Measurements from ENCODE around the gene ERH.
"Not testable (repeated sequence)": the region's sequence is repeated elsewhere in the genome, so short reads cannot be mapped to it uniquely, and the experiment has no call there.

The ERH gene

DNA sequence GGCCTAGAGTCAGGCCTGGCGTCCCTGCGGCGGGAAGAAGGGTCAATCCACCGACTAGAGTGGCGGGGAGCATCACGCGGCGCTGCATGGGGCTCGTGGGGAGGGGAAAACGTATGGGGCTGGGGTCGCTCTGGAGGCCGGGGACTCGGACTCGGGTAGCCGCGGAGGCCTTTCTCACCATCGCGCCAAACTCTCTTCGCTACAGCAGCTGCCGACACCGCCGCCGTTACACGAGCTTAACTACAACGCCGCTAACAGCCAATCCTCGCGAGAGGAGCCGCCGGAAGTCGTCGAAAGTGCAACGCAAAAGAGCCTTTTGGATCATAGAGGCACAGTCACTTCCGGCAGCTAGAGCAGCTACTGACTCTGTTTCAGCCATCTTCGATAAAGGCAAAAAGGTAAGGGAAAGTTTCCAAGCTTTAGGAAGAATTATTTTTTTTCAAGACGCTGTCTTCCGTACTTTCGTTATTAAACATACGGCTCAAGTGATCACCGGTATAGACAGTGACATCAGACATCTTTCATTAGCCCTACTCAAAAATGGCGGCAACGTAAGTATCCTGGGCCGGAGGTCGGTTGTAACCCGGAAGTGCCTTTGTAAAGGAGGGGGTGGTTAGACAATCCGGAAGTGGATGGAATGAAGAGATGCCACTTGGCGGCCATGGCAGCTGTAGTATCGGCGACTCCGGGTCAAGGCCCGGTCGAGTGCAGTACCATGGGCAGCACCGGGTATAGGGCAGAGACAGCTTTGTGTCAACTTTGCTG, at the start of gene ERH, which contains the start of gene SLC39A9:
Gene ERH (minus strand): TSS at position 247 of the 765 bp plus-strand sequence. CDS start 66 bp downstream, at position 181.
Gene SLC39A9 (plus strand): TSS at position 640 of the 765 bp plus-strand sequence. CDS start 678 bp downstream, outside the sequence.
- peak; percentile 99 for DNase-seq

DNA sequence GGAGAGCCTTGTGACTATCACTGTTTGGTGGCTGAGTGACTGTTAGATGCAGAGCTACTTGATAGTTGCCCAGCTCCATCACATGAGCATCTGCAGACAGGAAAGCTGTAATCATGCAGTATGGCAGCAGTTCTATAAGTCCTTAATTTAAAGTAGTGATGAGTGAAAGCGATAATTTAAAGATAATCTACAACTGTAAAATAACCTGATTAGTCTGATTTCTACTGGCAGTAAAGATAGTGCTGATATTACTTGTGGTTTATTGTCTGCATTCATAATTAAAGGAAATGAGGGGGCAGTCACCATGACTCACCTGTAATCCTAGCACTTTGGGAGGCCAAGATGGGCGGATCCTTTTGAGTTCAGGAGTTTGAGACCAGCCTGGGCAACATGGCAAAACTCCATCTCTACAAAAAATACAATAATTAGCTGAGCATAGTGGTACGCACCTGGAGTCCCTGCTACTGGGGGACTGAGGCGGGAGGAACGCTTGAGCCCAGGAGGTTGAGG, 45.3 kb upstream of the ERH start:
- no peak for DNase-seq

DNA sequence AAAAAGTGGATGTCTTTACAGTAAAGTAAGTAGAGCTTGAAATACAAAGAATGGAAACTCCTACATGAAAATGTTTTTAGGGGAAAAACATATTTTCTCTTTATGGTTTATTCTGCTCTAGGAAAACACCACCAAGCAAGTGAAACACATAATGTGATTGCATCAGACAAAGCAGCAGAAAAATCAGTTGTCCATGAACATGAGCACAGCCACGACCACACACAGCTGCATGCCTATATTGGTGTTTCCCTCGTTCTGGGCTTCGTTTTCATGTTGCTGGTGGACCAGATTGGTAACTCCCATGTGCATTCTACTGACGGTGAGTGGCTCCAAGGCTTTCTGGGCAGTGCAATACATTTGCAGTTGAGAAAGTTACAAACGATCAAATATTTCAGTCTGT, 43.8 kb upstream of the ERH start:
- DNase-seq = no peak

DNA sequence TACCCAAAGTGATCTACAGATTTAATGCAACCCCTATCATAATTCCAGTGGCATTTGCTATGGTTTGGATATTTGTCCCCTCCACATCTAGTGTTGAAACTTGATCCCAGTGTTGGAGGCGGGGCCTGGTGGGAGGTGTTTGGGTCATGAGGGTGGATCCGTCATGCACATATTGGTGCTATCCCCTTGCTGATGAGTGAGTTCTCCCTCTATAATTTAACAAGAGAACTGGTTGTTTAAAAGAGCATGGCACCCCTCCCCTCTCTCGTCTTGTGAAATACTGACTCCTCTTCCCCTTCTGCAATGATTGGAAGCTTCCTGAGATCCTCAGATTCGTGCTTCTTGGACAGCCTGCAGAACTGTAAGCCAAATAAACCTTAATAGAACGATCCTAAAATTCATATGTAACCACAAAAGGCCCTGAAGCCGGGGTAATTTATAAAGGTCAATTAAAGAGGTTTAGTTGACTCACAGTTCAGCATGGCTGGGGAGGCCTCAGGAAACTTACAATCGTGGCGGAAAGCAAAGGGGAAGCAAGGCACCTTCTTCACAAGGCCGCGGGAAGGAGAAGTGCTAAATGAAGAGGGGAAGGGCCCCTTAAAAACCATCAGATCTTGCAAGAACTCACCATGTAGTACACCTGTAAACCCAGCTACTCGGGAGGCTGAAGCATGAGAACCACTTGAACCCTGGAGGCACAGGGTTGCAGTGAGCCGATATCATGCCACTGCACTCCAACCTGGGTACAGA, 41.6 kb upstream of the ERH start:
- DNase-seq = no peak

DNA sequence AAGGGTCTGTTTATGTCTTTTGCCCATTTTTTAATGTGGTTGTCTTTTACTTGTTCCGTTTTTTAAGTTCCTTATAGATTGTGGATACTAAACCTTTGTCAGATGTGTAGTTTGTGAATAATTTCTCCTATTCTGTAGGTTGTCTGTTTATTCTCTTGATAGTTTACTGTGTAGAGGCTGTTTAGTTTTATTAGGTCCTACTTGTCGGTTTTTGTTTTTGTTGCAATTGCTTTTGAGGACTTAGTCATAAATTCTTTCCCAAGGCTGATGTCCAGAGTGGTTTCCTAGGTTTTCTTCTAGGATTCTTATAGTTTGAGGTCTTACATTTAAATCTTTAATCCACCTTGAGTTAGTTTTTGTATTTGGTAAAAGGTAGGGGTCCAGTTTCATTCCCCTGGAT, 34.3 kb upstream of the ERH start:
- DNase-seq = no peak

DNA sequence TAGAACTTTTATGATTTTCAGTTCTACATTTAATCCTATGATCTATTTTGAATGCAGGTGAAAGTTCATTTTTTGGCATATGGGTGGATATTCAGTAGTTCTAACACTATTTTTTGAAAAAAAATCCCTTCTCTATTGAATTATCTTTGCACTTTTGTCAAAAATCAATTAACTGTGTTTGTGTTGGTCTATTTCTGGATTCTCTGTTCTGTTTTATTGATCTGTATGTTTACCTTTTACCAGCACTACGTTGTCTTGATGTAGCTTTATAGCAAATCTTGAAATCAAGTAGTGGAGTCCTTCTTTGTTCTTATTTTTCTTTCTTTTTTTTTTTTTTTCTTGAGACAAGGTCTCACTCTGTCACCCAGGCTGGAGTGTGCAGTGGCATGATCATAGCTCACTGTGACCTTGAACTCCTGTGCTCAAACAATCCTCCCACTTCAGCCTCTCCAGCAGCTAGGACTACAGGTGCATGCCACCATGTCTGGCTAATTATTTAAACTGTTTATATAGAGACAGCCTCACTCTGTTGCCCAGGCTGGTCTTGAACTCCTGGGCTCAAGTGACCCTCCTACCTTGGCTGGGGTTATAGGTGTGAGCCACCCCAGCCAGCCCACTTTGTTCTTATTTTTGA, 32.3 kb upstream of the ERH start:
- DNase-seq = no peak

DNA sequence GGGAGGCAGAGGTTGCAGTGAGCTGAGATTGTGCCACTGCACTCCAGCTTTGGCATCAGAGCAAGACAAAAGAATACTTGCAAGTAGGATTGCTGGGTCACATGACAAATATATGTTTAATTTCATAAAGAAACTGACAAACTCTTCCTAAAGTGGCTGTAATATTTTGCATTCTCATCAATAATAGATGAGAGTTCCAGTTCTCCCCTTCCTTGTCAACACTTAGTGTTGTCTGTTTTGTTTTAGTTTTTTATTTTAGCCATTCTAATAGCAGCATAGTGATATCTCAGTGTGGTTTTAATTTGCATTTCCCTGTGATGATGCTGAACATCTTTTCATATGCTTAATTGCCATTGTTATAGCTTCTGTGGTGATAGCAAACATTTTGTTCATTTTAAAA, 31.5 kb upstream of the ERH start:
- no peak for DNase-seq

DNA sequence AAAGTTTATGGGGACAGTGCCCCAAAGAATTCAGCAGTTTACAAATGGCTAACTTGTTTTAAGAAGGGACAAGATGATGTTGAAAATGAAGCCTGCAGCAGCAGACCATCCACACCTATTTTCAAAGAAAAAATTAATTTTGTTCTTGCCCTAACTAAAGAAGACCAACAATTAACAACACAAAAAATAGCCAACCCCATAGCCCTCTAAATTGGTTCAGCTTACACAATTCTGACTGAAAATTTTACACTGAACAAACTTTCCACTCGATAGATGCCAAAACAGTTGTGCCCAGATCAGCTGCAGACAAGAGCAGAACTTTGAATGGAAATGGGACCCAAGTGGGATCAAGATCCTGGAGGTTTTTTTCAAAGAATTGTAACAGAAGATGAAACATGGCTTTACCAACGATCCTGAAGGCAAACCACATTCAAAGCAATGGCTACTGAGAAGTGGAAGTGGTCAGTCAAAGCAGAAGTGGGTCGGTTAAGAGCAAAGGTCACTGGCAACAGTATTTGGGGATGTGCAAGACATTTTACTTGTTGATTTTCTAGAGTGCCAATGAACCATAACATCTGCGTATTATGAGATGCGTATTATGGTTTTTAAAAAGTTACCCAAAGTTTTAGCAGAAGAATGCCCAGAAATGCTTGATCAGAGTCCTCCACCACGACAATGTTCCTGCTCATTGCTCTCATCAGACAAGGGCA, 30.3 kb upstream of the ERH start:
- DNase-seq = no peak

DNA sequence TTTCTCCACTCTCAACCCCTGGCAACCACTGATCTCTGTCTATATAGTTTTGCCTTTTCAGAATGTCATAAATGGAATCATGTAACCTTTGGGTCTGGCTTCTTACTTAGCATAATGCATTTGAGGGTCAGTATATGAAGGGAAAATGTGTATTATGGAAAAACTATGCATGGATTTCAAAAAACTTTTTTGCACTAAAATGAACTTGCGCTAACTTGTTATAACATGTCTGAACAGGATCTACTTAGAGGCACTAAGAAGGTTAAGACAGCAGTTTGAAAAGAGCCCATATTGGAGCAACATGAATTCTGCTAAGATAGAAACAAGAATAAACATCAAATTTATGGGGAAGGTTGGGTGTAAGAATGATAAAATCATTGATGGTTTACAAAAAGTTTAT, 29.5 kb upstream of the ERH start:
- no peak for DNase-seq

DNA sequence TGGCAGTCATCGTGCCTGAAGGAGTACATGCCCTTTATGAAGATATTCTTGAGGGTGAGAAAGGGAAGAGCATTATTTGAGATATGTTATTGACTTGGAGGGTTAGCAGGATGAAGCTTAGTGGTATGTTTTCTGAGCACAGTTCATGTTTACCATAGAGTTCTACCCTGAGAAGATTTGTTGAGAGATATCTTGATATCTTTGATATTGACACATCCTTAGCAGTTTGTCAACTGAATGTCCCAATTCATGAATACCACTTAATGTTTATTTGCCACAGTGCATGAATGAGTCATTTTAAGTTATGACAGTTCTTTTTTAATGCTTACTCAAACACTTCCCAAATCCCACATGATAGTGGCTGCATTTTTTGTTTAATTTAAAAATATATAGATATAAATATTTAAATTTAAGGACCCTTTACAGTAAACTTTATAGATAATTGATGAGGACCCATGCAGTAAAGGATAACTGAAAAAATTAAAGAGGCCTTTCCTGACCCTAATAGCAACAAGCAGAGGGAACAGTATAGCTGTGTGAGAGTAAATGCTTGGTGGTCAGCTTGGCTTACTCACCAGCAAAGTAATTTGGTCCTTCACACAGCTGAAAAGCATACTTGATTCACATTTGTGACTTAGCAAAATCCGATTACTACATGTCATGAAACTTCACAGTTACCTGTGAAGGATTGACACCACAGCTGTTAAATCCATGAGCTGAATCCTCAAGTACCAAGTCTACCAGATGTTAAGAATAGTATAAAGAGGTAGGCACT, 26.2 kb upstream of the ERH start:
- peak; percentile 15 for DNase-seq

DNA sequence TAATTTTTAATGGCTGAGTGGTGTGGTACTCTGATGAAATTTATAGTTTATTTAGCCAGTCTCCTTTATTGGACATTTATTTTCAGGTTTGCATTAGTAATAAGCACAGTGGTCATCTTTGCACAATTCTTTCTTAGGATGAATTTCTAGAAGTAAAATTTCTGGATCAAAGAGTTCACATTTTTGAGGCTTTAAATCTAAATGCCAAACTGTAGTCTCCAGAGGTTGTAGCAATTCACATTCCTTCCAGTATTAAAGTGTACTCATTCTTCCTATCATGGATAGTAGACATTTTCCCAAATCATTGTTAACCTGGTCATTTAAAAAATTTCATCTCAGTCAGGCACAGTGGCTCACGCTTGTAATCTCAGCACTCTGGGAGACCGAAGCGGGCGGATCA, 25.2 kb upstream of the ERH start:
- DNase-seq = no peak

DNA sequence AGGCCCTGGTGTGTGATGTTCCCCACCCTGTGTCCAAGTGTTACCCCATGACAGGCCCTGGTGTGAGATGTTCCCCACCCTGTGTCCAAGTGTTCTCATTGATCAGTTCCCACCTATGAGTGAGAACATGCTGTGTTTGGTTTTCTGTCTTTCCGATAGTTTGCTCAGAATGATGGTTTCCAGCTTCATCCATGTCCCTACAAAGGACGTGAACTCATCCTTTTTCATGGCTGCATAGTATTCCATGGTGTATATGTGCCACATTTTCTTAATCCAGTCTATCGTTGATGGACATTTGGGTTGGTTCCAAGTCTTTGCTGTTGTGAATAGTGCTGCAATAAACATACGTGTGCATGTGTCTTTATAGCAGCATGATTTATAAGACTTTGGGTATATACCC, 18.0 kb upstream of the ERH start:
- not testable (repeated sequence) for DNase-seq

DNA sequence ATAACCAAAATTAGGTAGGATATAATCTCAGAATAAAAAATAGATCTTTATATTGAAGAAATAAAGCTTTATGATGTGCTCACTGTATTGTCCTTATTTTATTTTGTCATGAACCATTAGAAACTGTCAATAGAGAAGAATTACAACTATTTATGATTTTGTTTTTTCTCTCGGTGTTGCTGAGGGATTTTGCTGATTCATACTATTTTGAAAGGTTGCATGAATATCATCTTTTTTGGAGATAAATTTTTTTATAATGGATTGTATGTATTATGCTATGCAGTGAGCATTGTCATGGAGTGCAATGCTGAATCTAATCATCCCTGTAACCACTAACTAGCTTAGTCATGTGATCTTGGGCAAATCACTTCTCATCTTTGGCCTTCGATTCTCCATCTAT, 15.4 kb upstream of the ERH start:
- no peak for DNase-seq

DNA sequence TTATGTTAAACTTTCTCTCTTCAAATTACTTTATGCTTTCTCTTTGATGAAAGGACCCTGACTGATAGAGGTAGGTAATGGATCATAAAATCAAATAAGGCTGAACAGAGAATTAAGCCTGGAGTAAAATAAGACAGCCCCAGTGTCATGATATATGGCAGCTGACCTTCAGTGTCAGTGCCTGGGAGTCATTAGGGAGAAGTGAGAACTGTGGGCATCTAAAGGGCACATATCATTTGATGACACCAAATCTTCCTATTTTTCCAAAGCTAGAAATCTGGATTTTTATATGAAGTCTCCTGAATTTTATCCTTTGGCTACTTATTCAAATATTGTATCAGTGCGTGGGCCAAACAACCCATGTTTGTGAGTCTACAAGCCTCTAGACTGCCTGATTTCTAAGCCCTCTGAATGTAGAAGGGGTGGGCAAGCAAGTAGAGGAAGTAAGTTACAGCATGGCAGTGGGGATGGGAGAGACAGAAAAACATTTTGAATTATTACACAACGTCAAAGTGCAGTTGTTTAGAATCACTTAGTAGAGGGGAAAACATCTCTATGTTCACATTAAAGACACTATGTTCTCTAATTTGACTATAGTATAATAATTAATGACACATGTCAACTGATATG, 10.3 kb upstream of the ERH start:
- no peak for DNase-seq

DNA sequence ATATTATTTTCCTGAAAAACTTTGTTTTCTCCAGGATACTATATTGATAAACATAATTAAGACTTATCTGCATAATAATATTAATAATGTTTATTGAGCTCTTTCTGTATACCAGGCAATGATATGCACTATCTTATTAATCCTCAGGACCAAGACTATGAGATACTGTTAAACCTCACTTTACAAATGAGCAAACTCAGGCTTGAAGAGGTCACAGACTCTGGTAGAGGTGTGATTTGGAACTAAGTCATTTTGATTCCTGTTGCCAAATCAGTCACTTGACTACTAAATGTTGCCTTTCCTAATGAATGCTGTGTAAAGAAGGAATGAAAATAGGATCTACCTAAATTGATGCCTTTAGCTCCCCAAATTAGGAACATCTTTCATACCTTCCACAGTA, 7.7 kb upstream of the ERH start:
- no peak for DNase-seq

DNA sequence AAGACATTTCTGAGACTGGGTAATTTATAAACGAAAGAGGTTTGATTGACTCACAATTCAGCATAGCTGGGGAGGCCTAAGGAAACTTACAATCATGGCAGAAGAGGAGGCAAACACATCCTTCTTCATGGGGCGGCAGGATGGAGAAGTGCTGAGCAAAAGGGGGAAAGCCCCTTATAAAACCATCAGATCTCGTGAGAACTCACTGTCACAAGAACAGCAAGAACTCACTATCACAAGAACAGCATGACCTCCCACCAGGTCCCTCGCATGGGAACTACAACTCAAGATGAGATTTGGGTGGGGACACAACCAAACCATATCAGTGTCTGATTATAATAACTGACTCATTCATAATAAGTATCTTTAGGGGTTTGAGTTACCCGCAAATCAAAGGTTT, 6.8 kb upstream of the ERH start:
- DNase-seq = no peak

DNA sequence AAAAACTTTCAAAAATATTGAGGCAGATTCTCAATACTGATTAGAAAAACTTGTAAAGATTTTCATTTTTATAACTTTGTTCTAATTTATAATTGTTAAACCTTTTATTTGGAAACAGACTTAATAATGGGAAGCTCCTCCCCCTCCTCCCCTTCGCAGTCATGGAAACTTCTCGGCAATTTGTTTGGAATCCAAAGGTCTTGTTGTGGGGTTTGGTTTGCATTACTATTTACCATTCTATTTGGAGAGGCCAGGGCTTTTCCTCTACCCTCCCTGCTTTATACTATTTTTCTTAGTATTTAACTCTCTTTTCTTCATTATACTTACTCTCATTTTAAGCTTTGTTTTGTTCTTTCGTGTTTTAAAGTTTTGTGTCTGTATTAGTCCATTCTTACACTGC, 6.4 kb upstream of the ERH start:
- DNase-seq = no peak

DNA sequence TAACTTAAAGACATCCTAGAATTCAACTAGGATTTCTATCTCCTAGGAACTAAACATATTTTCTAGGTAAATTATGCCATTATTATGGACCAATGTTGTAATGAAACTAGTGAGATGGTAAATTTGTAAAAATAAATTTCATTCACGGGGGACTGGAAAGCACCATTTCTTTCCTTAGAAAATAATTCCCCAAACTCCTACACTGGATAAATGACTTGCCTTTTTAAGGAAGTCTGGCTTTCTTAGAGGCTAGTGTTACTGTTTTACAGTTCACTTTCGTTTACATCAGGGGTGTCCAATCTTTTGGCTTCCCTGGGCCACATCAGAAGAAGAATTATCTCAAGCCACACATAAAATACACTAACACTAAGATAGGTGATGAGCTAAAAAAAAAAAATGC, 3.7 kb upstream of the ERH start:
- DNase-seq = no peak

DNA sequence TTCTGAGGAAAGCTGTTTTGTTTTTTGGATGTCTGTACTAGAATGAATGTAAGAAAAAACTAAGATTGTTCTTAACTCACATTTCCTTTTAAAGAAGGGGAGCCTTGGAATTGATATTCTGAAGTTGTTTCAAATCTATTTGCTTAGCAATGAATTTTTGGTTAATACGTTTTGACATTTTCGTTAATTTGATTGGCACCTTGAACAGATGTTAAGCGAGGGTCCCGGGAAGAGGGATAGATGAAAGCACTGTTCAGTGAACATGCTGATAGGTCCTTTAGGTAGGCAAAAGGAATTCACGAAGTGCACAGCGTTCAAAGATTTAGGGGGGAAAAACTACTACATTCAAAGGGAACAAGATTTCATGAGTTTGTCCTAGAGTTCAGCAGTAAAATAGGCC, 2.1 kb upstream of the ERH start:
- no peak for DNase-seq

DNA sequence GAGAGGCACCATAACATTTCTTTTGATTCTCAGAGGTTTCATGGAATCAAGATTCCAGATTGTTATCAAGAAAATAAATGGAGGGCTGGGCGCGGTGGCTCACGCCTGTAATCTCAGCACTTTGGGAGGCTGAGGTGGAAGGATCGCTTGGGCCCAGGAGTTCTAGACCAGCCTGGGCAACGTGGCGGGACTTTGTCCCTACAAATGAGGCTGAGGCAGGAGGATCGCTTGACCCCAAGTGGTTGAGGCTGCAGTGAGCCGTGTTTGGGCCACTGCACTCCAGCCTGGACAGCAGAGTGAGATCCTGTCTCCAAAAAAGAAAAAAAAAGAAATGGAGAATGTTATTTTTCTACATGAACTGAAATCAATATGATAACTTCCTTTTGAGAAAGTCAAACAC, 1.7 kb upstream of the ERH start:
- no peak for DNase-seq

DNA sequence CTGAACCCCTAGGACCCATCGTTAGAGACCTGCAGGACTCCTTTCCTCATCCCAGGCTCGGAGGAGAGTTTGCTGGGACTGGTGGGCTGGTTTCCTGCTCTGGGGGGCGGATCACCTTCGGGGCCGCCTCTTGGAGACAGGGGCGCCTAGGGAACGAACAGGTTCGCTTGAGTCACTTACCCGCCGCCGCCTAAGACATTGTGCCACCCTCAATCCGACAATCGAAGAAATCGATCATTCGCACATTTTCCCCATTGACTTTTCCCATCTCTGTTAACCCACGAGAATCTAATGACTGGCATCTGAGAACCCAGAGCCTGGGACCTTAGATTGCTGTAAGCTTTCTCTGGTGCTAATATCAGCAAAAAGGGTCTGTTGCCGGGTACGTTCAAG, 715 bp upstream of the ERH start:
- no peak for DNase-seq

DNA sequence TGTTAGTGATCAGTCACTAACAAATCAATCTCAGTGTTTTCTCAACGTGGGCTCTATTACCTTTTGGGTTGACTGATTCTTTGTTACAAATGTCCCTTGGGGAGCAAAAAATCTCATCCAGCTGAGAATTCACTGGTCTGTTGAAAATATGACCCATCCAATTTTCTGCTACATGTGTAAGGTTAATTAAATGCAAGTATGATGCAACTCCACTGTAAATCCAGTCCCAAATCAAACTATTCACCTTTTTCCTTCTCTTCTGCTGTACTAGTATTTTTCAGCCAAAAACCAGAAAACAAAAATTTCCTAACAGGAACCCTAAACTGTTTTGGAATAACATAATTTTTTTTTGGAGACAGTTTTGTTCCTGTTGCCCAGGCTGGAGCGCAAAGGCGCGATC, 2.2 kb downstream of the ERH start:
- no peak for DNase-seq

Data from NCI-H524 treated with DMSO at 0.1 percent for 48 hours (cell line).